WTC11 (cell line): ENCODE results near the gene KCNH3. TPM values are rescaled to one million over a fixed set of nuclear protein-coding genes. Genes with fewer than 3 reads are reported as not detected.
A peak's percentile ranks its signal among the peaks of the same experiment; 100 is the strongest.

Source experiments
- ATAC-seq: fragments of 200-7000 bp; cut with Tn5 transposase; 2 replicates; pipeline ENCODE4 v1.10.0; 2021; ENCODE audit warnings: mild to moderate bottlenecking, moderate library complexity
- CTCF ChIA-PET: fragments of 300-600 bp; sonication (Branson Sonifier 250); formaldehyde crosslinking; loops from one replicate; lab custom pipeline; 2021; ENCODE audit warnings: antibody characterized with exemption; lab: Charles Lee
- POLR2A ChIA-PET: fragments of 350-600 bp; sonication (Branson Sonifier 250); formaldehyde crosslinking; loops from one replicate; lab custom pipeline; 2021; ENCODE audit warnings: antibody characterized with exemption; lab: Charles Lee
- DNase-seq: peaks from one replicate; pipeline ENCODE4 v3.0.0; 2021; ENCODE audit warnings: low spot score
- H3K27ac Mint-ChIP-seq: 2 replicates; pipeline ENCODE4 v1.8.0; 2021; ENCODE audit warnings: mixed read lengths
- H3K27me3 Mint-ChIP-seq: 2 replicates; pipeline ENCODE4 v1.8.0; 2021; ENCODE audit warnings: low read depth, mild to moderate bottlenecking, moderate library complexity, mixed read lengths
- H3K36me3 Mint-ChIP-seq: 2 replicates; pipeline ENCODE4 v1.8.0; 2021; ENCODE audit warnings: mixed read lengths
- H3K4me1 Mint-ChIP-seq: 2 replicates; pipeline ENCODE4 v1.8.0; 2022; ENCODE audit warnings: mixed read lengths
- H3K4me3 Mint-ChIP-seq: 2 replicates; pipeline ENCODE4 v1.8.0; 2021; ENCODE audit warnings: mild to moderate bottlenecking, moderate library complexity, mixed read lengths
- H3K9me3 Mint-ChIP-seq: 2 replicates; pipeline ENCODE4 v1.8.0; 2021; ENCODE audit warnings: mixed read lengths
- AFF4 ChIP-seq: sonication (generic); formaldehyde crosslinking; IDR thresholded peaks from 2 replicates; pipeline ENCODE4 v1.8.1; 2023; ENCODE audit warnings: mild to moderate bottlenecking, missing genetic modification reagents, borderline replicate concordance
- ATF3 ChIP-seq: sonication (generic); formaldehyde crosslinking; conservative IDR thresholded peaks from 2 replicates; pipeline ENCODE4 v1.8.1; 2022; ENCODE audit warnings: mild to moderate bottlenecking, missing genetic modification reagents
- CREM ChIP-seq: sonication (generic); formaldehyde crosslinking; IDR thresholded peaks from 2 replicates; pipeline ENCODE4 v1.8.1; 2022; ENCODE audit warnings: mild to moderate bottlenecking, missing genetic modification reagents, moderate library complexity
- HMGXB4 ChIP-seq: sonication (generic); formaldehyde crosslinking; IDR thresholded peaks from 2 replicates; pipeline ENCODE4 v1.8.1; 2023; ENCODE audit warnings: mild to moderate bottlenecking, moderate library complexity, missing genetic modification reagents
- JUN ChIP-seq: sonication (generic); formaldehyde crosslinking; IDR thresholded peaks from 2 replicates; pipeline ENCODE4 v1.8.0; 2023; ENCODE audit warnings: mild to moderate bottlenecking, missing genetic modification reagents
- MXD4 ChIP-seq: fragments of 250-450 bp; sonication (Bioruptor Pico); IDR thresholded peaks from 2 replicates; pipeline ENCODE4 v1.8.0; 2021; ENCODE audit warnings: mild to moderate bottlenecking, moderate library complexity, borderline replicate concordance
- MYBL2 ChIP-seq: sonication (generic); formaldehyde crosslinking; IDR thresholded peaks from 2 replicates; pipeline ENCODE4 v1.8.1; 2023; ENCODE audit warnings: mild to moderate bottlenecking, moderate library complexity, missing genetic modification reagents
- NFYB ChIP-seq: sonication (generic); formaldehyde crosslinking; conservative IDR thresholded peaks from 2 replicates; pipeline ENCODE4 v1.8.0; 2022; ENCODE audit warnings: low read depth, missing genetic modification reagents
- PRRX2 ChIP-seq: fragments of 250-450 bp; sonication (Bioruptor Pico); IDR thresholded peaks from 2 replicates; pipeline ENCODE4 v1.8.0; 2021; ENCODE audit warnings: mild to moderate bottlenecking
- RORB ChIP-seq: fragments of 250-450 bp; sonication (Bioruptor Pico); IDR thresholded peaks from 2 replicates; pipeline ENCODE4 v1.9.0; 2021; ENCODE audit warnings: mild to moderate bottlenecking
- SMAD3 ChIP-seq: sonication (generic); formaldehyde crosslinking; IDR thresholded peaks from 2 replicates; pipeline ENCODE4 v1.8.0; 2022; ENCODE audit warnings: missing genetic modification reagents, mild to moderate bottlenecking, borderline replicate concordance
- TEAD1 ChIP-seq: sonication (generic); formaldehyde crosslinking; IDR thresholded peaks from 2 replicates; pipeline ENCODE4 v1.8.0; 2022; ENCODE audit warnings: mild to moderate bottlenecking, missing genetic modification reagents
- USF1 ChIP-seq: sonication (generic); formaldehyde crosslinking; IDR thresholded peaks from 2 replicates; pipeline ENCODE4 v1.8.0; 2022; ENCODE audit warnings: mild to moderate bottlenecking, missing genetic modification reagents
- ZNF219 ChIP-seq: sonication (generic); formaldehyde crosslinking; IDR thresholded peaks from 2 replicates; pipeline ENCODE4 v1.8.0; 2023; ENCODE audit warnings: missing genetic modification reagents, mild to moderate bottlenecking, borderline replicate concordance
- ZNF263 ChIP-seq: sonication (generic); formaldehyde crosslinking; IDR thresholded peaks from 2 replicates; pipeline ENCODE4 v1.8.1; 2022; ENCODE audit warnings: low read depth, mild to moderate bottlenecking, moderate library complexity, missing genetic modification reagents
- ZNF425 ChIP-seq: fragments of 250-450 bp; sonication (Bioruptor Pico); conservative IDR thresholded peaks from 2 replicates; pipeline ENCODE4 v1.9.0; 2021; ENCODE audit warnings: mild to moderate bottlenecking
- ZNF512 ChIP-seq: sonication (generic); formaldehyde crosslinking; IDR thresholded peaks from 2 replicates; pipeline ENCODE4 v1.8.1; 2022; ENCODE audit warnings: missing genetic modification reagents, borderline replicate concordance
- total RNA-seq: library from RNA; stranded (reverse); gene quantifications from 3 replicates; pipeline ENCODE4 v1.2.3, GENCODE V29; 2021

Gene KCNH3
- total RNA-seq, 1 experiment from 2014 or later, result 0.44 TPM

GRCh38 chr12:49491823-49492222, 47.0 kb upstream of the KCNH3 start:
- H3K4me3 Mint-ChIP-seq, result no peak overlapping the region
- POLR2A ChIA-PET, result no interaction called here

GRCh38 chr12:49493900-49494299, 44.9 kb upstream of the KCNH3 start:
- ATAC-seq, result no peak
- DNase-seq, result no peak
- no peak for TF ChIP-seq RORB (CRISPR knock-in tag)
- TF ChIP-seq ZNF425 (CRISPR knock-in tag), result no peak
- no peak for TF ChIP-seq JUN (CRISPR knock-in tag)
- TF ChIP-seq SMAD3 (CRISPR knock-in tag), result no peak
- ChIA-PET CTCF (interaction anchor here (0.7 to 1.9 kb wide), 2 partner anchors 146 to 474 kb away, joined by 4 read pairs; no protein-coding TSS in a partner anchor), POLR2A (no interaction called here)
- no peak overlapping the region for H3K27ac Mint-ChIP-seq
- no peaks in the 10 kb centered on the region for H3K9me3 Mint-ChIP-seq
- peaks cover 11% of the 10 kb centered on the region for H3K36me3 Mint-ChIP-seq
- peaks cover 21% of the 10 kb centered on the region for H3K4me1 Mint-ChIP-seq
- H3K4me3 Mint-ChIP-seq, result no peak overlapping the region
- no peaks in the 10 kb centered on the region for H3K27me3 Mint-ChIP-seq

More at GRCh38 chr12:49491823-49492222, 47.0 kb upstream of the KCNH3 start:
- no peak for DNase-seq
- H3K27me3 Mint-ChIP-seq, result no peaks in the 10 kb centered on the region
- H3K27ac Mint-ChIP-seq, result peak overlapping the region; percentile 83; the same call in 1 of the 2 replicates
- no peaks in the 10 kb centered on the region for H3K9me3 Mint-ChIP-seq
- no peak for TF ChIP-seq ZNF263 (CRISPR knock-in tag)
- TF ChIP-seq PRRX2 (CRISPR knock-in tag), result no peak
- TF ChIP-seq MXD4, result no peak
- TF ChIP-seq HMGXB4, result no peak
- CTCF ChIA-PET, result interaction anchor here (1.0 to 2.7 kb wide), 3 partner anchors 62 to 150 kb away, joined by 3 to 9 read pairs (median 5); no protein-coding TSS in a partner anchor
- no peak for ATAC-seq
- H3K4me1 Mint-ChIP-seq, result peaks cover 21% of the 10 kb centered on the region
- H3K36me3 Mint-ChIP-seq, result peaks cover 11% of the 10 kb centered on the region

GRCh38 chr12:49496417-49497360, 42.1 kb upstream of the KCNH3 start:
- Mint-ChIP-seq H3K9me3 (peaks cover 3% of the 10 kb centered on the region; the same call in 1 of the 2 replicates), H3K4me1 (no peaks in the 10 kb centered on the region), H3K36me3 (peaks cover 27% of the 10 kb centered on the region), H3K27me3 (no peaks in the 10 kb centered on the region), H3K27ac (peak overlapping the region; percentile 48; the same call in 1 of the 2 replicates), H3K4me3 (no peak overlapping the region)
- ChIA-PET CTCF (interaction anchor here (1.2 to 1.6 kb wide), 2 partner anchors 15 to 150 kb away, joined by 4 to 12 read pairs; partner anchors contain the start of gene DNAJC22), POLR2A (interaction anchor here (0.6 to 0.7 kb wide), 2 partner anchors 48 to 321 kb away, joined by 4 read pairs; no protein-coding TSS in a partner anchor)
- ATAC-seq, result no peak
- no peak for DNase-seq
- TF ChIP-seq AFF4 (CRISPR knock-in tag), result no peak
- no peak for TF ChIP-seq USF1 (CRISPR knock-in tag)
- TF ChIP-seq ZNF512 (CRISPR knock-in tag), result no peak
- TF ChIP-seq MYBL2 (CRISPR knock-in tag), result no peak
- no peak for TF ChIP-seq ATF3 (CRISPR knock-in tag)
- no peak for TF ChIP-seq CREM (CRISPR knock-in tag)
- no peak for TF ChIP-seq NFYB
- TF ChIP-seq HMGXB4, result no peak
- no peak for TF ChIP-seq ZNF219 (CRISPR knock-in tag)
- no peak for TF ChIP-seq TEAD1 (CRISPR knock-in tag)
